OCI-LY3 (cell line): ENCODE measurements around the gene PLPPR4.

ENCODE experiments used
- EZH2phosphoT487 ChIP-seq: fragments of 200-600 bp; shearing (Covaris generic); IDR thresholded peaks from 2 replicates; pipeline ENCODE4 v1.6.1; 2018; ENCODE audit warnings: antibody characterized with exemption, mixed run types, low read depth
- TF ChIP-seq, protein P1 (sequence below): fragments of 200-600, 300-600 bp; sonication (generic); IDR thresholded peaks from 2 replicates; pipeline ENCODE4 v1.5.1; 2014; ENCODE audit warnings: antibody characterized with exemption, low read length, low read depth

DNA sequence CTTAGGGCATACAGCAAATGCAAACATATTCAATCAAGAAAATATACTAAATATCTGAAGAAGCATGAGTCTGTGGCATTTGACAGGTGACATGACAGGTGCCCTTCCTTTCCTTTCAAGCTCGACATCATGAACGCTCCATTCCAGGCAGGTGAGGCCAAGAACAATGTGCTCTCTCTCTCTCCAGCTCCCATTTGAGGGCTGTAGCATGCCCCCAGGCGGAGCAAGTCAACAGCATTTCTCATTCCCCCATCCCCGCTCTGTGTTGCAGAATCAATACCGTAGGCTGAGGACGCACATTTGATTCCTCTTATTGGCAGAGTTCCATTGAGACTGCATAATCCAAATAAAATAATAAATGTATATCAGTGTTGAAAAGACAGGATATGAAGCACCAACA is 24.6 kb upstream of the PLPPR4 start:
- TF ChIP-seq, protein P1, sequence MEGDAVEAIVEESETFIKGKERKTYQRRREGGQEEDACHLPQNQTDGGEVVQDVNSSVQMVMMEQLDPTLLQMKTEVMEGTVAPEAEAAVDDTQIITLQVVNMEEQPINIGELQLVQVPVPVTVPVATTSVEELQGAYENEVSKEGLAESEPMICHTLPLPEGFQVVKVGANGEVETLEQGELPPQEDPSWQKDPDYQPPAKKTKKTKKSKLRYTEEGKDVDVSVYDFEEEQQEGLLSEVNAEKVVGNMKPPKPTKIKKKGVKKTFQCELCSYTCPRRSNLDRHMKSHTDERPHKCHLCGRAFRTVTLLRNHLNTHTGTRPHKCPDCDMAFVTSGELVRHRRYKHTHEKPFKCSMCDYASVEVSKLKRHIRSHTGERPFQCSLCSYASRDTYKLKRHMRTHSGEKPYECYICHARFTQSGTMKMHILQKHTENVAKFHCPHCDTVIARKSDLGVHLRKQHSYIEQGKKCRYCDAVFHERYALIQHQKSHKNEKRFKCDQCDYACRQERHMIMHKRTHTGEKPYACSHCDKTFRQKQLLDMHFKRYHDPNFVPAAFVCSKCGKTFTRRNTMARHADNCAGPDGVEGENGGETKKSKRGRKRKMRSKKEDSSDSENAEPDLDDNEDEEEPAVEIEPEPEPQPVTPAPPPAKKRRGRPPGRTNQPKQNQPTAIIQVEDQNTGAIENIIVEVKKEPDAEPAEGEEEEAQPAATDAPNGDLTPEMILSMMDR: no peak
- no peak for TF ChIP-seq EZH2phosphoT487
